ENCODE data around the gene IGFBP3.

GRCh38 chr7:45917658-45918057 lies 3.4 kb downstream of the IGFBP3 start:
- TF ChIP-seq MAX (CRISPR knock-in tag; IDR thresholded peaks at IDR 0.05), result no peak
- no peak for TF ChIP-seq USF2 (CRISPR knock-in tag; IDR thresholded peaks at IDR 0.05)
- TF ChIP-seq CBFA2T3 (IDR thresholded peaks at IDR 0.05), result no peak
- TF ChIP-seq ZNF445 (CRISPR knock-in tag; IDR thresholded peaks at IDR 0.05; ENCODE audit: low read depth), result no peak
- no peak for TF ChIP-seq HDAC3 (IDR thresholded peaks at IDR 0.05; ENCODE audit: borderline replicate concordance, partially characterized antibody)
- no peak for TF ChIP-seq POLR2AphosphoS5 (IDR thresholded peaks at IDR 0.05; ENCODE audit: control insufficient read depth, insufficient read depth, low read depth, low read length)
- TF ChIP-seq NKRF (IDR thresholded peaks at IDR 0.05; ENCODE audit: borderline replicate concordance), result no peak
- TF ChIP-seq ZNF449 (CRISPR knock-in tag; IDR thresholded peaks at IDR 0.05), result no peak
